ENCODE results near the gene SFMBT2. TPM values are rescaled to one million over a fixed set of nuclear protein-coding genes. Genes with fewer than 3 reads are reported as not detected.
"Not testable (repeated sequence)": the region's sequence is repeated elsewhere in the genome, so short reads cannot be mapped to it uniquely, and the experiment has no call there.

The SFMBT2 gene
- polyA plus RNA-seq, 2 of the 4 experiments (the other 2 are of a cell fraction): 9.6 to 10.2 TPM

DNA sequence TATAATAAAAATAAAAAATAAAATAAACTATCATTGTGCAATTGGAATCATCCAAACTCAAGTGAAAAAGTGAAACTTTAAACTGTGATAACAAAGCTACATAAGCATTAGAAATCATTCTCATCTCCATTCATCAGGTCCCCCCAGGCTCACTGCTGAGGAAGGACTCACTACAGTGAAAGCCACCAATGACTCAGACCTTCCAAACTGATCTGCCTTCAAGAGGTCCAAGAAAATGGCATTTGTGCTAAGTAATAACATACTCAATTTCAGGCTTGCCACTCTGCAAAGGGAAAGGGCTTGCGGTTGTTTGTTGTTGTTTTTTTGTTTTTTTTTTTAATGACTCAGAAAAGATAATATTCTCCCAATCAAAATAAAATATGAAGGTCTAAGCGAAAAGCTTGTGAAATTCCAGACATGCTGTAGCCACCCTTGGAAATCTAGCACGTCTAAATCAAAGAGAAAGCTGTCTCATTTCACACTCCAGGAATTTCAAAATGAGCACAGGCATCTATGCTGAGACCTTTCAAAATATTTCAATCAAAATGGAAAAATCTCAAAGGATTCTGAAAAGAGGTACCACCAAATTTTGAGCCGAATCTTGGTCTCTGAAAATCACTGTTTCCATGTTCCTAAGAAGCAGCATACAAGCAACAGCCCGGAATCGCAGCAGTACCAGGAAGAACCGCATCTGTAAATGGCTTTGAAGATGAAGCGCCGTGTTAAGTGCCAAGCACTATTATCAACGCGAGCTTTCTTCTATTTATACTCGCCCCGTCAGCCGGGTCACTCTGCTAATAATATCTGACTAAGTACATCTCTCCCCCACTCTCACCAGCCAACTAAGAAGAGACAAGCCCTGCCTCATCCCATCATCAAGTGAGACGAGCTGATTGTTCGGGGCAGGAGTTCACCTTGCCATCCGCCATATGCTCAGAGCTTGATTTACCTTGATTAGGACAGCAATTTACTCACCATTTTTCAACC is 13.5 kb downstream of the SFMBT2 start (continued):
- TF ChIP-seq CBX2 (IDR thresholded peaks at IDR 0.05; ENCODE audit: borderline replicate concordance, low read depth) (no peak), SMC3 (IDR thresholded peaks at IDR 0.05) (no peak)

- POLR2A ChIA-PET; H3K27ac ChIP-seq; H3K4me2 ChIP-seq; H3K4me3 ChIP-seq; H3K9me3 ChIP-seq; DNase-seq (ENCODE audit: low read depth in 1 of 2, low spot score in 1 of 2); CTCF ChIA-PET; H3K4me1 ChIP-seq; FAIRE-seq; ATAC-seq: not testable (repeated sequence)
- WGBS (ENCODE audit: missing lambda C conversion rate): 88% methylated on average over 5 of the region's 5 CpGs
Measured at GRCh38 chr10:7392301-7392700, 18.5 kb downstream of the SFMBT2 start.

- no peak for ATAC-seq
- H3K4me2 ChIP-seq: no peak overlapping the region
- H3K4me3 ChIP-seq: no peak overlapping the region
- no peak for FAIRE-seq
- TF ChIP-seq TFCP2L1 (CRISPR knock-in tag; IDR thresholded peaks at IDR 0.05): no peak
- no peak for TF ChIP-seq RAD21 (conservative IDR thresholded peaks at IDR 0.05 in 1 of 2, IDR thresholded peaks at IDR 0.05 in 1 of 2)
- TF ChIP-seq MAFK (IDR thresholded peaks at IDR 0.05; ENCODE audit: partially characterized antibody): no peak
- no peak for TF ChIP-seq MAZ (IDR thresholded peaks at IDR 0.05; ENCODE audit: borderline replicate concordance, low read depth, low read length)
- TF ChIP-seq, protein P1, sequence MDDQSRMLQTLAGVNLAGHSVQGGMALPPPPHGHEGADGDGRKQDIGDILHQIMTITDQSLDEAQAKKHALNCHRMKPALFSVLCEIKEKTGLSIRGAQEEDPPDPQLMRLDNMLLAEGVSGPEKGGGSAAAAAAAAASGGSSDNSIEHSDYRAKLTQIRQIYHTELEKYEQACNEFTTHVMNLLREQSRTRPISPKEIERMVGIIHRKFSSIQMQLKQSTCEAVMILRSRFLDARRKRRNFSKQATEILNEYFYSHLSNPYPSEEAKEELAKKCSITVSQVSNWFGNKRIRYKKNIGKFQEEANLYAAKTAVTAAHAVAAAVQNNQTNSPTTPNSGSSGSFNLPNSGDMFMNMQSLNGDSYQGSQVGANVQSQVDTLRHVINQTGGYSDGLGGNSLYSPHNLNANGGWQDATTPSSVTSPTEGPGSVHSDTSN (IDR thresholded peaks at IDR 0.05): no peak
- TF ChIP-seq, protein P2, sequence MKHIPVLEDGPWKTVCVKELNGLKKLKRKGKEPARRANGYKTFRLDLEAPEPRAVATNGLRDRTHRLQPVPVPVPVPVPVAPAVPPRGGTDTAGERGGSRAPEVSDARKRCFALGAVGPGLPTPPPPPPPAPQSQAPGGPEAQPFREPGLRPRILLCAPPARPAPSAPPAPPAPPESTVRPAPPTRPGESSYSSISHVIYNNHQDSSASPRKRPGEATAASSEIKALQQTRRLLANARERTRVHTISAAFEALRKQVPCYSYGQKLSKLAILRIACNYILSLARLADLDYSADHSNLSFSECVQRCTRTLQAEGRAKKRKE (CRISPR knock-in tag; IDR thresholded peaks at IDR 0.05; ENCODE audit: low read depth): no peak
- TF ChIP-seq, protein P3, sequence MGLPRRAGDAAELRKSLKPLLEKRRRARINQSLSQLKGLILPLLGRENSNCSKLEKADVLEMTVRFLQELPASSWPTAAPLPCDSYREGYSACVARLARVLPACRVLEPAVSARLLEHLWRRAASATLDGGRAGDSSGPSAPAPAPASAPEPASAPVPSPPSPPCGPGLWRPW (IDR thresholded peaks at IDR 0.05): no peak
- TF ChIP-seq PHF8 (IDR thresholded peaks at IDR 0.05; ENCODE audit: borderline replicate concordance, low read depth): no peak
- no peak for TF ChIP-seq CBX2 (IDR thresholded peaks at IDR 0.05; ENCODE audit: borderline replicate concordance, low read depth)
- TF ChIP-seq EHMT2 (IDR thresholded peaks at IDR 0.05; ENCODE audit: low read depth): no peak
- TF ChIP-seq RNF2 (IDR thresholded peaks at IDR 0.05; ENCODE audit: borderline replicate concordance, low read depth): no peak
- CTCF ChIA-PET: no interaction called here
- DNase-seq (ENCODE audit: low read depth in 1 of 2, low spot score in 1 of 2): no peak
- peaks cover 3% of the 10 kb centered on the region; the same call in 1 of the 3 replicates for H3K4me1 ChIP-seq
- 90% methylated on average over 6 of the region's 6 CpGs for WGBS (ENCODE audit: missing lambda C conversion rate)
- no peak overlapping the region for H3K27ac ChIP-seq
- no peaks in the 10 kb centered on the region for H3K9me3 ChIP-seq
- POLR2A ChIA-PET: no interaction called here
Measured at GRCh38 chr10:7391748-7392147, 19.1 kb downstream of the SFMBT2 start.

GRCh38 chr10:7390689-7391110 is 20.1 kb downstream of the SFMBT2 start:
- 92% methylated on average over 6 of the region's 6 CpGs for WGBS (ENCODE audit: missing lambda C conversion rate)
- H3K9me3 ChIP-seq; H3K4me1 ChIP-seq; H3K4me2 ChIP-seq; H3K27ac ChIP-seq; H3K4me3 ChIP-seq; DNase-seq (ENCODE audit: low read depth in 1 of 2, low spot score in 1 of 2); ATAC-seq; FAIRE-seq; CTCF ChIA-PET; POLR2A ChIA-PET: not testable (repeated sequence)

- peak in 1 of 2 experiments; percentile 30; a peak in 1 of 6 replicates for ATAC-seq
- no peak for FAIRE-seq
- ChIA-PET CTCF (no interaction called here), POLR2A (no interaction called here)
- no peak overlapping the region for H3K27ac ChIP-seq
- 58% methylated on average over 3 of the region's 3 CpGs for WGBS (ENCODE audit: missing lambda C conversion rate)
- peaks cover 3% of the 10 kb centered on the region; the same call in 1 of the 3 replicates for H3K4me1 ChIP-seq
- DNase-seq (ENCODE audit: low read depth in 1 of 2, low spot score in 1 of 2): no peak
- H3K9me3 ChIP-seq: no peaks in the 10 kb centered on the region
- no peak overlapping the region for H3K4me3 ChIP-seq
- no peak overlapping the region for H3K4me2 ChIP-seq
- TF ChIP-seq SMC3 (IDR thresholded peaks at IDR 0.05) (no peak), JUN (IDR thresholded peaks at IDR 0.05) (no peak), NR3C1 (IDR thresholded peaks at IDR 0.05) (no peak), FOSB (CRISPR knock-in tag; IDR thresholded peaks at IDR 0.05) (no peak), CTCF (IDR thresholded peaks at IDR 0.05) (no peak), EHMT2 (IDR thresholded peaks at IDR 0.05; ENCODE audit: low read depth) (no peak), GATA3 (IDR thresholded peaks at IDR 0.05; ENCODE audit: borderline replicate concordance) (no peak), MAFK (IDR thresholded peaks at IDR 0.05; ENCODE audit: partially characterized antibody) (no peak), NFE2L2 (conservative IDR thresholded peaks at IDR 0.05; ENCODE audit: low read length) (no peak)
Measured at GRCh38 chr10:7389844-7390243, 21.0 kb downstream of the SFMBT2 start.
